Measurements from ENCODE around the gene UBASH3B. TPM values are rescaled to one million over a fixed set of nuclear protein-coding genes. Genes with fewer than 3 reads are reported as not detected.

Gene UBASH3B
- total and polyA plus RNA-seq, 2 of the 13 experiments (the other 11 are each of a cell fraction or from before 2014, with no cell fraction given) = 4.4 to 7.6 TPM

DNA sequence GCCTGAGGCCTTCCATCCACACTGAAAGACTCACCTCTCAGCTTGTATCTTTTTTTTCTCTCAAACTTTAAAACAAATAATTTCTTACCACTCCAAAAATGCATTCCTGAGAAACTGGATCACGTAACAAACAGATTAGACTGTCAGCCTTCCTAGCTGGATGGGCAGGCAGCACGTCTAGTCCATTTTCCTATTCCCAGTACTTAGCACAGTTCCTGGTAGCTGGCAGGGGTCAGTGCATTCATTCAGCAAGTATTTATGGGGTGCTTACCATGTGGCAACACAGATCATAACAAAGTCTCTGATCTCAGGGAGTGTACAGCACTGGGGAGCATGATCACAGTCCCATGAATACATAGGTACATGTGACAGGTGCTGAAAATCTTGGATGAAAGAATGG, 89.6 kb downstream of the UBASH3B start:
- Histone ChIP-seq H3K27ac (ENCODE audit: extremely low read length, insufficient read depth, low read length) (no peak overlapping the region), H3K36me3 (replicated peaks in 1 of 2; ENCODE audit: control insufficient read depth in 1 of 2, insufficient read depth in 2 of 2, low read length in 2 of 2) (no peaks in the 10 kb centered on the region; a peak in 2 of 5 replicates), H3K4me2 (ENCODE audit: low read depth, low read length) (no peak overlapping the region), H4K20me1 (ENCODE audit: insufficient read depth, low read length) (no peaks in the 10 kb centered on the region), H3K79me2 (ENCODE audit: insufficient read depth, low read length) (no peaks in the 10 kb centered on the region), H3K9ac (ENCODE audit: insufficient read depth, low read depth, low read length) (no peak overlapping the region), H3K4me3 (replicated peaks in 1 of 3; ENCODE audit: insufficient read depth in 1 of 3, low read depth in 2 of 3, low read length in 3 of 3) (no peak overlapping the region), H2AFZ (ENCODE audit: low read length) (no peak overlapping the region), H3K4me1 (ENCODE audit: insufficient read depth, low read length) (no peaks in the 10 kb centered on the region), H3K27me3 (ENCODE audit: control insufficient read depth in 1 of 2, insufficient read depth in 2 of 2, low read length in 2 of 2) (no peaks in the 10 kb centered on the region), H3K9me3 (ENCODE audit: low read length) (no peaks in the 10 kb centered on the region)
- ChIA-PET POLR2A (no interaction called here), CTCF (ENCODE audit: low intra/inter-chr PET ratio, low total read pairs) (no interaction called here)
- ATAC-seq (no peak), FAIRE-seq (no peak), DNase-seq (ENCODE audit: low spot score) (no peak)
- no TSS peak for BruUV-seq (replicated peaks)
- no peak for TF ChIP-seq ZNF597 (CRISPR knock-in tag; IDR thresholded peaks at IDR 0.05)
- no peak for TF ChIP-seq NFE2L2 (IDR thresholded peaks at IDR 0.05; ENCODE audit: low read length)
- no peak for TF ChIP-seq NONO (IDR thresholded peaks at IDR 0.05)
- no peak for TF ChIP-seq NONO (CRISPR knock-in tag; conservative IDR thresholded peaks at IDR 0.05)
- no peak for TF ChIP-seq AKAP8 (CRISPR knock-in tag; IDR thresholded peaks at IDR 0.05)
- 98% methylated on average over 2 of the region's 2 CpGs for WGBS (ENCODE audit: low lambda C conversion rate)
- intact Hi-C loops (cut with micrococcal nuclease; ENCODE audit: unreplicated experiment) = no loop called here
- in situ Hi-C loops (cut with HindIII; ENCODE audit: extremely low pct_ligation_motif_present, low pct_unique_long_range_greater_than_20kb) = no loop called here

- Histone ChIP-seq H3K4me1 (ENCODE audit: insufficient read depth, low read length) (no peaks in the 10 kb centered on the region), H3K9ac (ENCODE audit: insufficient read depth, low read depth, low read length) (no peak overlapping the region), H3K4me2 (ENCODE audit: low read depth, low read length) (no peak overlapping the region), H3K4me3 (replicated peaks in 1 of 3; ENCODE audit: insufficient read depth in 1 of 3, low read depth in 2 of 3, low read length in 3 of 3) (no peak overlapping the region), H3K79me2 (ENCODE audit: insufficient read depth, low read length) (no peaks in the 10 kb centered on the region), H3K9me3 (ENCODE audit: low read length) (no peaks in the 10 kb centered on the region), H4K20me1 (ENCODE audit: insufficient read depth, low read length) (no peaks in the 10 kb centered on the region), H3K27me3 (ENCODE audit: control insufficient read depth in 1 of 2, insufficient read depth in 2 of 2, low read length in 2 of 2) (no peaks in the 10 kb centered on the region), H3K36me3 (replicated peaks in 1 of 2; ENCODE audit: control insufficient read depth in 1 of 2, insufficient read depth in 2 of 2, low read length in 2 of 2) (no peaks in the 10 kb centered on the region; a peak in 2 of 5 replicates), H3K27ac (ENCODE audit: extremely low read length, insufficient read depth, low read length) (no peak overlapping the region), H2AFZ (ENCODE audit: low read length) (no peak overlapping the region)
- 89% methylated on average over 13 of the region's 13 CpGs for WGBS (ENCODE audit: low lambda C conversion rate)
- no TSS peak for BruUV-seq (replicated peaks)
- POLR2A ChIA-PET = no interaction called here
- DNase-seq (ENCODE audit: low spot score) (no peak), FAIRE-seq (no peak), ATAC-seq (no peak)
- CTCF ChIA-PET (ENCODE audit: low intra/inter-chr PET ratio, low total read pairs) = no interaction called here
- no peak for TF ChIP-seq ZBTB8A (CRISPR knock-in tag; IDR thresholded peaks at IDR 0.05; ENCODE audit: borderline replicate concordance, low read depth)
- TF ChIP-seq HNRNPK (IDR thresholded peaks at IDR 0.05; ENCODE audit: low read depth, low read length, poor library complexity, severe bottlenecking) = no peak
- TF ChIP-seq RAD51 (IDR thresholded peaks at IDR 0.05; ENCODE audit: borderline replicate concordance) = no peak
- TF ChIP-seq MNT (IDR thresholded peaks at IDR 0.05) = no peak
- no peak for TF ChIP-seq JUNB (CRISPR knock-in tag; IDR thresholded peaks at IDR 0.05; ENCODE audit: borderline replicate concordance)
- TF ChIP-seq ZNF644 (CRISPR knock-in tag; IDR thresholded peaks at IDR 0.05; ENCODE audit: low read depth) = no peak
- TF ChIP-seq ELF1 (CRISPR knock-in tag; IDR thresholded peaks at IDR 0.05) = no peak
- TF ChIP-seq ESRRA (CRISPR knock-in tag; IDR thresholded peaks at IDR 0.05; ENCODE audit: low read depth) = no peak
- no peak for TF ChIP-seq ZSCAN29 (CRISPR knock-in tag; conservative IDR thresholded peaks at IDR 0.05)
- TF ChIP-seq, protein P1, sequence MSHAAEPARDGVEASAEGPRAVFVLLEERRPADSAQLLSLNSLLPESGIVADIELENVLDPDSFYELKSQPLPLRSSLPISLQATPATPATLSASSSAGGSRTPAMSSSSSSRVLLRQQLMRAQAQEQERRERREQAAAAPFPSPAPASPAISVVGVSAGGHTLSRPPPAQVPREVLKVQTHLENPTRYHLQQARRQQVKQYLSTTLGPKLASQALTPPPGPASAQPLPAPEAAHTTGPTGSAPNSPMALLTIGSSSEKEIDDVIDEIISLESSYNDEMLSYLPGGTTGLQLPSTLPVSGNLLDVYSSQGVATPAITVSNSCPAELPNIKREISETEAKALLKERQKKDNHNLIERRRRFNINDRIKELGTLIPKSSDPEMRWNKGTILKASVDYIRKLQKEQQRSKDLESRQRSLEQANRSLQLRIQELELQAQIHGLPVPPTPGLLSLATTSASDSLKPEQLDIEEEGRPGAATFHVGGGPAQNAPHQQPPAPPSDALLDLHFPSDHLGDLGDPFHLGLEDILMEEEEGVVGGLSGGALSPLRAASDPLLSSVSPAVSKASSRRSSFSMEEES (CRISPR knock-in tag; IDR thresholded peaks at IDR 0.05) = no peak
- no peak for TF ChIP-seq NR2C2 (CRISPR knock-in tag; IDR thresholded peaks at IDR 0.05; ENCODE audit: borderline replicate concordance)
- TF ChIP-seq BORCS8-MEF2B (CRISPR knock-in tag; IDR thresholded peaks at IDR 0.05) = no peak
- intact Hi-C loops (cut with micrococcal nuclease; ENCODE audit: unreplicated experiment) = no loop called here
- in situ Hi-C loops (cut with HindIII; ENCODE audit: extremely low pct_ligation_motif_present, low pct_unique_long_range_greater_than_20kb) = no loop called here
Observed at GRCh38 chr11:122746050-122746478, 90.5 kb downstream of the UBASH3B start.

Measured in HepG2 (cell line).